A549 (cell line): ENCODE measurements around the gene TMEM14A. TPM values are rescaled to one million over a fixed set of nuclear protein-coding genes. Genes with fewer than 3 reads are reported as not detected.

Experiments used
- ATAC-seq, 2 experiments: fragments of 200-7000 bp in 1 of 2; fragments of >200 bp in 1 of 2; cut with Nextera tagmentation in 1 of 2; cut with Tn5 transposase in 1 of 2; 3 replicates each; pipeline versions ENCODE4 v1.8.0 to v1.9.1; 2018 to 2020; ENCODE audit warnings: mild to moderate bottlenecking in 1 of 2, moderate library complexity in 1 of 2
- CTCF ChIA-PET: fragments of 300-600 bp; sonication (Branson Sonifier 250); formaldehyde crosslinking; extraction: SDS; loops from one replicate; lab custom pipeline; 2021; ENCODE audit warnings: antibody characterized with exemption, inconsistent platforms; lab: Yijun Ruan, JAX
- POLR2A ChIA-PET: fragments of 350-600 bp; formaldehyde crosslinking; extraction: SDS; loops from one replicate; lab custom pipeline; 2021; ENCODE audit warnings: antibody characterized with exemption, inconsistent platforms; lab: Yijun Ruan, JAX
- DNase-seq, 2 experiments: peaks; one replicate each; pipeline versions ENCODE4 v3.0.0 to v3.0.0-alpha.2; 2011 to 2016; ENCODE audit warnings: low read depth in 1 of 2, low spot score in 1 of 2
- FAIRE-seq: peaks from 2 replicates; lab custom pipeline; 2011; peaks lifted over from hg19 to GRCh38; lab: Jason Lieb, UNC
- H3K27ac ChIP-seq, 2 experiments: fragments of >200 bp; sonication (Bioruptor Twin); formaldehyde crosslinking; 3 replicates each; pipeline ENCODE4 v1.5.1; 2016 to 2017
- H3K4me1 ChIP-seq: fragments of >200 bp; sonication (Bioruptor Twin); formaldehyde crosslinking; 3 replicates; pipeline ENCODE4 v1.6.1; 2016
- H3K4me2 ChIP-seq: fragments of >200 bp; sonication (Bioruptor Twin); formaldehyde crosslinking; 3 replicates; pipeline ENCODE4 v1.6.1; 2016
- H3K4me3 ChIP-seq: fragments of >200 bp; sonication (Bioruptor Twin); formaldehyde crosslinking; 3 replicates; pipeline ENCODE4 v1.5.1; 2016
- H3K9me3 ChIP-seq: fragments of >200 bp; sonication (Bioruptor Twin); formaldehyde crosslinking; 3 replicates; pipeline ENCODE4 v1.6.1; 2016
- BHLHE40 ChIP-seq: IDR thresholded peaks from 2 replicates; pipeline ENCODE4 v1.6.1; 2012; ENCODE audit warnings: low read depth, low read length, inconsistent platforms
- CBX2 ChIP-seq: fragments of 200-600 bp; sonication (generic); IDR thresholded peaks from 2 replicates; pipeline ENCODE4 v1.6.1; 2016; ENCODE audit warnings: low read depth, mild to moderate bottlenecking, borderline replicate concordance
- CHD4 ChIP-seq: fragments of 200-600 bp; sonication (generic); IDR thresholded peaks from 2 replicates; pipeline ENCODE4 v1.6.1; 2016; ENCODE audit warnings: antibody characterized with exemption, mild to moderate bottlenecking, borderline replicate concordance
- CTCF ChIP-seq: fragments of >200 bp; sonication (Bioruptor Twin); formaldehyde crosslinking; IDR thresholded peaks from 3 replicates; pipeline ENCODE4 v1.5.1; 2016
- ELK1 ChIP-seq: fragments of 150-350 bp; IDR thresholded peaks from 2 replicates; pipeline ENCODE4 v1.6.1; 2014; ENCODE audit warnings: low read depth, mild to moderate bottlenecking, low read length
- EP300 ChIP-seq, 2 experiments: fragments of >200 bp; sonication (Bioruptor Twin); formaldehyde crosslinking; IDR thresholded peaks; 2 replicates in 1 of 2; 3 replicates in 1 of 2; pipeline ENCODE4 v1.6.1; 2016 to 2017
- GATA3 ChIP-seq: IDR thresholded peaks from 2 replicates; pipeline ENCODE4 v1.6.1; 2012; ENCODE audit warnings: borderline replicate concordance
- HDAC2 ChIP-seq: fragments of 200-600 bp; sonication (generic); IDR thresholded peaks from 2 replicates; pipeline ENCODE4 v1.6.1; 2016
- HOXB5 ChIP-seq: fragments of 250-450 bp; sonication (Bioruptor Pico); IDR thresholded peaks from 2 replicates; pipeline ENCODE4 v1.5.0; 2020; ENCODE audit warnings: mild to moderate bottlenecking, moderate library complexity
- JUN ChIP-seq, 2 experiments: fragments of >200 bp; sonication (Bioruptor Twin); formaldehyde crosslinking; IDR thresholded peaks; 2 replicates in 1 of 2; 3 replicates in 1 of 2; pipeline ENCODE4 v1.6.1; 2016 to 2017
- KDM1A ChIP-seq: fragments of 200-600 bp; sonication (generic); IDR thresholded peaks from 2 replicates; pipeline ENCODE4 v1.6.1; 2016; ENCODE audit warnings: low read depth, mild to moderate bottlenecking
- KDM5A ChIP-seq: fragments of 200-600 bp; sonication (generic); IDR thresholded peaks from 2 replicates; pipeline ENCODE4 v1.6.1; 2016; ENCODE audit warnings: antibody characterized with exemption, mild to moderate bottlenecking
- NR3C1 ChIP-seq: fragments of >200 bp; sonication (Bioruptor Twin); formaldehyde crosslinking; IDR thresholded peaks from 3 replicates; pipeline ENCODE4 v1.6.1; 2017
- POLR2AphosphoS2 ChIP-seq: conservative IDR thresholded peaks from 2 replicates; pipeline ENCODE4 v1.6.1; 2012; ENCODE audit warnings: low read length, improper control_type of control experiment, inconsistent platforms
- RARB ChIP-seq: fragments of 250-450 bp; sonication (Bioruptor Pico); IDR thresholded peaks from 2 replicates; pipeline ENCODE4 v1.8.0; 2021; ENCODE audit warnings: mild to moderate bottlenecking, moderate library complexity
- RCOR1 ChIP-seq: fragments of 150-350 bp; IDR thresholded peaks from 2 replicates; pipeline ENCODE4 v1.6.1; 2014; ENCODE audit warnings: antibody characterized with exemption, low read length, low read depth
- RFX5 ChIP-seq: fragments of 450-650 bp; IDR thresholded peaks from 2 replicates; pipeline ENCODE4 v1.7.1; 2014; ENCODE audit warnings: antibody characterized with exemption, mild to moderate bottlenecking, moderate library complexity
- RNF2 ChIP-seq: fragments of 200-600 bp; sonication (generic); IDR thresholded peaks from 2 replicates; pipeline ENCODE4 v1.6.1; 2016; ENCODE audit warnings: low read depth, mild to moderate bottlenecking, antibody characterized with exemption, moderate library complexity, borderline replicate concordance
- TP53 ChIP-seq: fragments of 250-450 bp; sonication (Bioruptor Pico); IDR thresholded peaks from 2 replicates; pipeline ENCODE4 v1.5.0; 2021; ENCODE audit warnings: mild to moderate bottlenecking, moderate library complexity
- ZSCAN20 ChIP-seq: fragments of 250-450 bp; sonication (Bioruptor Pico); IDR thresholded peaks from 2 replicates; pipeline ENCODE4 v1.8.0; 2022; ENCODE audit warnings: mild to moderate bottlenecking, moderate library complexity
- WGBS: methylation state at CpG from one replicate; pipeline ENCODE4 v1.1.6; 2017; ENCODE audit errors: missing lambda C conversion rate; 5-methylcytosine and 5-hydroxymethylcytosine counted together
- polyA plus RNA-seq, 4 experiments: library from polyadenylated mRNA; depleted of rRNA in 3 of 4; stranded (reverse); fragments of >200 nt; fragmentation: RNase III in 1 of 4; extraction: RNeasy Plus Mini Kit Qiagen cat#74134 plus additional on column Dnase treatment in 1 of 4; gene quantifications; 2 replicates in 3 of 4; 3 replicates in 1 of 4; pipeline ENCODE4 v1.2.3, GENCODE V29; 2011 to 2017
- TF ChIP-seq, protein P1 (sequence below): fragments of >200 bp; sonication (Bioruptor Twin); formaldehyde crosslinking; IDR thresholded peaks from 2 replicates; pipeline ENCODE4 v1.6.1; 2016
- TF ChIP-seq, protein P2 (sequence below): IDR thresholded peaks from 2 replicates; pipeline ENCODE4 v1.6.1; 2012; ENCODE audit warnings: low read depth, borderline replicate concordance
- TF ChIP-seq, protein P3 (sequence below): fragments of 250-450 bp; sonication (Bioruptor Pico); IDR thresholded peaks from 2 replicates; pipeline ENCODE4 v1.5.0; 2020; ENCODE audit warnings: low read depth, mild to moderate bottlenecking, moderate library complexity
- TF ChIP-seq, protein P4 (sequence below): IDR thresholded peaks from 2 replicates; pipeline ENCODE4 v1.6.1; 2012
- TF ChIP-seq, protein P5 (sequence below): IDR thresholded peaks from 2 replicates; pipeline ENCODE4 v1.6.1; 2012

Gene TMEM14A
- polyA plus RNA-seq, 2 of the 4 experiments (the other 2 are of a cell fraction): 53.4 to 63.8 TPM

- ChIA-PET POLR2A (no interaction called here), CTCF (interaction anchor here (1.0 to 1.5 kb wide), 2 partner anchors 19 to 1013 kb away, joined by 3 to 4 read pairs; no protein-coding TSS in a partner anchor)
- FAIRE-seq (no peak), DNase-seq (no peak), ATAC-seq (no peak)
- Histone ChIP-seq H3K27ac (no peak overlapping the region), H3K4me2 (no peak overlapping the region), H3K9me3 (no peaks in the 10 kb centered on the region), H3K4me3 (no peak overlapping the region), H3K4me1 (no peaks in the 10 kb centered on the region)
- WGBS: 80% methylated on average over 3 of the region's 3 CpGs
- no peak for TF ChIP-seq BHLHE40
- TF ChIP-seq, protein P1, sequence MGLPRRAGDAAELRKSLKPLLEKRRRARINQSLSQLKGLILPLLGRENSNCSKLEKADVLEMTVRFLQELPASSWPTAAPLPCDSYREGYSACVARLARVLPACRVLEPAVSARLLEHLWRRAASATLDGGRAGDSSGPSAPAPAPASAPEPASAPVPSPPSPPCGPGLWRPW: no peak
- no peak for TF ChIP-seq RNF2
- no peak for TF ChIP-seq CBX2
- no peak for TF ChIP-seq CHD4
- no peak for TF ChIP-seq ELK1
- TF ChIP-seq ZSCAN20: no peak
- TF ChIP-seq, protein P2, sequence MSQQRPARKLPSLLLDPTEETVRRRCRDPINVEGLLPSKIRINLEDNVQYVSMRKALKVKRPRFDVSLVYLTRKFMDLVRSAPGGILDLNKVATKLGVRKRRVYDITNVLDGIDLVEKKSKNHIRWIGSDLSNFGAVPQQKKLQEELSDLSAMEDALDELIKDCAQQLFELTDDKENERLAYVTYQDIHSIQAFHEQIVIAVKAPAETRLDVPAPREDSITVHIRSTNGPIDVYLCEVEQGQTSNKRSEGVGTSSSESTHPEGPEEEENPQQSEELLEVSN: no peak
- no peak for TF ChIP-seq HDAC2
- TF ChIP-seq POLR2AphosphoS2: no peak
- no peak for TF ChIP-seq KDM5A
- TF ChIP-seq NR3C1: no peak
- TF ChIP-seq RARB: no peak
- TF ChIP-seq, all 56 proteins: peak for 0
Observed at GRCh38 chr6:52706001-52706400, 35.1 kb downstream of the TMEM14A start.

DNA sequence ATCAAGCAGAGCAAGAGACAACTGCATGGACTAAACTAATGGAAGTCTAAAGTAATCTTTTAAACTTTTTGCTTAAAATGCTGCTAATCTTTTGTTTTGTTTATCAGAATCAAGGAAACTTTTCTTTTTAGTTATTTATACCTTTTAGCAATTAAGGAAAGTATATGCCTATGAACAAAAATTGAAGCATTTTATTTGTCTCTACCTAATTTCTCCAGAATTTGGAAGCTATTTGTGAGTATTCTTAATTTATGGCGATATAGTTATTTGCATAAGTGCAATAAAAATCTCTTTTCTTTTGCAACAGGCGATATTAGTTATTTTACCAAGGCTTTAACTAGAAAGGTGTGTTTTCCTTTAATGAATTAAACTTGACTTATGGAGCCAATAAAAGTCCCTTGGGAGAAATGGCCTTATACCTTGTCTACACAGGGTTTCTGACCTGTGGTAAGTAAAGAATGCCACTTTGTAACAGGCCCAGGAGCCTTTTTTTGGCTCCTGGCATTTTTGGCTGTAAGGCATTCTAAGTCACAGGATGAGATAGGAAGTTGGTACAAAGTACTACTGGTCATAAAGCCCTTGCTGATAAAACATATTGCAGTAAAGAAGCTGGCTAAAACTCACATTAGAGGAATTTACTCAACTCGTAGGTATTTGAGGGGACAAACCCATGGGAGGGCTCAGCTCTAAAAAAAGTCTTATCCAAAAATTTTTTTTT, 37.2 kb downstream of the TMEM14A start:
- no peak for ATAC-seq
- Histone ChIP-seq H3K4me1 (no peaks in the 10 kb centered on the region), H3K4me3 (no peak overlapping the region), H3K9me3 (no peaks in the 10 kb centered on the region), H3K4me2 (no peak overlapping the region), H3K27ac (no peak overlapping the region)
- WGBS: 71% methylated on average over 3 of the region's 3 CpGs
- TF ChIP-seq GATA3: no peak
- FAIRE-seq: no peak
- no peak for DNase-seq
- ChIA-PET POLR2A (no interaction called here), CTCF (interaction anchor here (0.8 to 1.3 kb wide), 2 partner anchors 12 to 15 kb away, joined by 3 read pairs; no protein-coding TSS in a partner anchor)

DNA sequence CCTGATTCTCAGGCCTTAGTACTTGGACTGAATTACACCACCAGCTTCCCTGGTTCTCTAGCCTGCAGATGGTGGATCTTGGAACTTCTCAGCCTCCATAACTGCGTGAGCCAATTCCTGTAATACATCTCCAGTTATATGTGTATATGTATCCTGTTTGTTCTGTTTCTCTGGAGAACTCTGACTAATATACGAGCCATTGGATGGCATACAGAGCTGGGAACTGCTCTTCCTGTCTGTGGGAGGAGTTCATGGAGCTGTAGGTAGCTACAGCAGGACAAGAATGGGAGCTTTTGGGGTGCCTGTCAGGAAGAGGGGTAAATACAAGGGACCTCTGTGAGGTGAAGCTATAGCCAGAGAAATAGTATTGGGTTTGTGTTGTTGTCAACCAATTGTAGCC, 41.2 kb downstream of the TMEM14A start:
- WGBS: 42% methylated on average over 2 of the region's 2 CpGs

More for the DNA sequence above, 41.2 kb downstream of the TMEM14A start:
- Histone ChIP-seq H3K4me1 (no peaks in the 10 kb centered on the region), H3K9me3 (no peaks in the 10 kb centered on the region)
- TF ChIP-seq JUN (IDR thresholded peaks at IDR 0.05) (no peak), RNF2 (no peak), RCOR1 (no peak), TP53 (no peak), CTCF (no peak), RFX5 (no peak), HOXB5 (CRISPR knock-in tag) (no peak), ZSCAN20 (no peak), KDM1A (no peak), EP300 (IDR thresholded peaks at IDR 0.05) (no peak)
- TF ChIP-seq, protein P3, sequence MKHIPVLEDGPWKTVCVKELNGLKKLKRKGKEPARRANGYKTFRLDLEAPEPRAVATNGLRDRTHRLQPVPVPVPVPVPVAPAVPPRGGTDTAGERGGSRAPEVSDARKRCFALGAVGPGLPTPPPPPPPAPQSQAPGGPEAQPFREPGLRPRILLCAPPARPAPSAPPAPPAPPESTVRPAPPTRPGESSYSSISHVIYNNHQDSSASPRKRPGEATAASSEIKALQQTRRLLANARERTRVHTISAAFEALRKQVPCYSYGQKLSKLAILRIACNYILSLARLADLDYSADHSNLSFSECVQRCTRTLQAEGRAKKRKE: no peak
- TF ChIP-seq, protein P4, sequence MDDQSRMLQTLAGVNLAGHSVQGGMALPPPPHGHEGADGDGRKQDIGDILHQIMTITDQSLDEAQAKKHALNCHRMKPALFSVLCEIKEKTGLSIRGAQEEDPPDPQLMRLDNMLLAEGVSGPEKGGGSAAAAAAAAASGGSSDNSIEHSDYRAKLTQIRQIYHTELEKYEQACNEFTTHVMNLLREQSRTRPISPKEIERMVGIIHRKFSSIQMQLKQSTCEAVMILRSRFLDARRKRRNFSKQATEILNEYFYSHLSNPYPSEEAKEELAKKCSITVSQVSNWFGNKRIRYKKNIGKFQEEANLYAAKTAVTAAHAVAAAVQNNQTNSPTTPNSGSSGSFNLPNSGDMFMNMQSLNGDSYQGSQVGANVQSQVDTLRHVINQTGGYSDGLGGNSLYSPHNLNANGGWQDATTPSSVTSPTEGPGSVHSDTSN: no peak
- TF ChIP-seq, protein P1: no peak
- TF ChIP-seq, protein P5, sequence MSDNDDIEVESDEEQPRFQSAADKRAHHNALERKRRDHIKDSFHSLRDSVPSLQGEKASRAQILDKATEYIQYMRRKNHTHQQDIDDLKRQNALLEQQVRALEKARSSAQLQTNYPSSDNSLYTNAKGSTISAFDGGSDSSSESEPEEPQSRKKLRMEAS: no peak
- TF ChIP-seq, all 56 proteins: peak for 0
- ChIA-PET POLR2A (no interaction called here), CTCF (interaction anchor here (1.4 kb wide), 1 partner anchor 9 kb away, joined by 3 read pairs; no protein-coding TSS in a partner anchor)
- ATAC-seq (no peak), FAIRE-seq (no peak), DNase-seq (no peak)
- Histone ChIP-seq H3K4me3 (no peak overlapping the region), H3K27ac (no peak overlapping the region), H3K4me2 (no peak overlapping the region)
